ENCODE data around the gene CEP83.

DNA sequence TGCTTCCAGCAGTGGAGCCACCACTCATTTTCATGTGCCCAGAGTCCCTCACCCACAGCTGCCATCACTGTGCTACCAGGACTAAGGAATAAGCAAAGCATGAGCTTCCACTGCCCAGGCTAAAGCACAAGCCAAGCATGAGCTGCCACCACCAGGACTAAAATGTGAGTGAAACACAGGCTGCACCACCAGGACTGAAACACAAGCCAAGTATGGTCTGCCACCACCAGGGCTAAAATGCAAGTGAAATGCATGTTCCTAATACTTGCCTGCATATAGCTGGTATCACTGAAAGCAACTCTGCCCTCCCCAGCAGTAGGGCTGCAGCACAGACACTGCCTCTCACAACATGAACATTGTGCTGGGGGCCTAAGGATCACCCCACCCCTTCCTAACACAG lies 30.0 kb downstream of the CEP83 start:
- TF ChIP-seq CTCF (IDR thresholded peaks at IDR 0.05) (no peak), POLR2A (IDR thresholded peaks at IDR 0.05) (no peak)
